ENCODE data around the gene SUSD5.
"Not testable (repeated sequence)": the region's sequence is repeated elsewhere in the genome, so short reads cannot be mapped to it uniquely, and the experiment has no call there.

The SUSD5 gene

DNA sequence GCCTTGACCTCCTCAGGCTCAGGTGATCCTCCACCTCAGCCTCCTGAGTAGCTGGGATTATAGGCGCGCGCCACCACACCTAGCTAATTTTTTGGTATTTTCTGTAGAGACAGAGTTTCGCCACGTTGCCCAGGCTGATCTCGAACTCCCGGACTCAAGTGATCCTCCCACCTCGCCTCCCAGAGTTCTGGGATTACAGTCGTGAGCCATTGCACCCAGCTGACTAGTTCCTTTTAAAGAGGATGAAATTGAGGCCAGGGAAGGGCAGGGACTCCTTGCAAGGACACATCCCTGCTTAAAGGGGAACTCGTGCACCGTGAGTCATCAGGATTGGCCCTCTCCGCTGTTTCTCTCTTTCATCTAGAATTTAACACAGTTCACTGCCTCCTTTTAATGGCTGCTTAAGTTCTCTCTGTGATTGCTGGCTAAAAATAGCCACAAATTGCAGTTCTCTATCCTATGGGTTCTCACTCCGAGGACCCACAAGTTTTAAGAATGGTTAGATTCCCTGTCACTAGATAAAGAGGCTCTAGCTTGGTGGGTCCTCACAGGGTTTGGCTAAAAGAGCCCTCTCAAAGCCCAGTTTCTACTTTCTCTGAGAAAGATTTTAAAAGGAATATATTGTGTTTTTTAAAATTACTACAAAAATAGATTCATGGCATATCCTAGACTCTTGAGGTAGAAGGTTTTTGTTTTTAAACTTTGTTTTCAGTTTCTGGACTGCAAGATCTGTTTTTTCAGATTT is 103.4 kb downstream of the SUSD5 start:
- no peak for DNase-seq (ENCODE audit: low read depth in 2 of 2)

DNA sequence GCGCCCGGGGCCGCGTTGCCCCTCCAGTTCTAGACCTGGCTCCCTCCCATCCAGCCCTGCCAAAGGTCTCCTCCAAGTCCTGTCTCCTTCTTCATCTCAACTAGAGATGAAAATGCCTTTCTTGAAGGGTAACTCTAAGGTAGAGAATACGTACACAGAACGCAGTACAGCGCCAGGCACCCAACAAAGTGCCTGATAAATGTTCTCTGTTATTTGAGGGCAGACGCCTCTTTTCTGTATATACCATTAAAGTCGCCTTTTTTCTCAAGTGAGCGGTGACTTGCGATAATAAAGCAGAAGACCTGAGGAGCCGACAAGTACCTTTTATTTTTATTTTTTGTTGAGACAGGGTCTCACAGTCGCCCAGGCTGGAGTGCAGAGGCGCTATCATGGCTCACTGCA is 104.0 kb downstream of the SUSD5 start:
- no peak for DNase-seq (ENCODE audit: low read depth in 2 of 2)

DNA sequence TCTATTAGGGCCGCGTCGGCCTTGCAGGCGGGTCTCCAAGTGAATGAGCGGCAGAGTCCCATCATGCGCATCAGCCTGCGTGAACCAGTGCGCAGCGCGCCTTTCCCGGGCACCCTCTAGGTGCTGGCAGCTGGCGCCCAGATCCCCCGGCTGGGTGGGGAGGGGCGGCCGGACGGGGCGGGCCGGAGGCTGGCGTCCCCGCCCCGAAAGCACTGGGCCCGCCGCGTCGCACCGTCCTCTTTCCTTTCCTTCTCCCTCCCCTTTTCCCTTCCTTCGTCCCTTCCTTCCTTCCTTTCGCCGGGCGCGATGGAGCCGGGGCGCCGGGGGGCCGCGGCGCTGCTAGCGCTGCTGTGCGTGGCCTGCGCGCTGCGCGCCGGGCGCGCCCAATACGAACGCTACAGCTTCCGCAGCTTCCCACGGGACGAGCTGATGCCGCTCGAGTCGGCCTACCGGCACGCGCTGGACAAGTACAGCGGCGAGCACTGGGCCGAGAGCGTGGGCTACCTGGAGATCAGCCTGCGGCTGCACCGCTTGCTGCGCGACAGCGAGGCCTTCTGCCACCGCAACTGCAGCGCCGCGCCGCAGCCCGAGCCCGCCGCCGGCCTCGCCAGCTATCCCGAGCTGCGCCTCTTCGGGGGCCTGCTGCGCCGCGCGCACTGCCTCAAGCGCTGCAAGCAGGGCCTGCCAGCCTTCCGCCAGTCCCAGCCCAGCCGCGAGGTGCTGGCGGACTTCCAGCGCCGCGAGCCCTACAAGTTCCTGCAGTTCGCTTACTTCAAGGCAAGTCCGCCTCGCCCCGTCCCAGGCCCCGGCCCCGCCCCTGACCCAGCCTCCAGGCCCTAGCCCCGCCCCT is 104.6 kb downstream of the SUSD5 start, which contains the start of gene CRTAP:
Gene CRTAP, plus strand, starts transcription at position 243 of the 850 bp plus-strand sequence. Its CDS starts 64 bp downstream, at position 307.
- peak; percentile 68 to 79 for DNase-seq (ENCODE audit: low read depth in 2 of 2)

DNA sequence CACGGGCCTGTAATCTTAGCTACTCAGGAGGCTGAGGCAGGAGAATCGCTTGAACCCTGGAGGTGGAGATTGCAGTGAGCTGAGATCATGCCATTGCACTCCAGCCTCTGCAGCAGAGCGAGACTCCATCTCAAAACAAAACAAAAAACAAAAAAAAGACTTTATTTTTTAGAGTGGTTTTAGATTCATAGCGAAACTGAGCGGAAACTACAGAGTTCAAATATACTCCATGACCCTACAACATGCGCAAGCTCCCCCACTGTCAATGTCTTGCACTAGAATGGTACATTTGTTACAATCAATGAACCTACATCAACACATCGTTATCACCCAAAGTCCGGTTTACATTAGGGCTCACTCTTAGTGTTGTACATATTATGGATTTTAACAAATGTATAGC is 107.0 kb downstream of the SUSD5 start:
- DNase-seq (ENCODE audit: low read depth in 2 of 2): no peak

DNA sequence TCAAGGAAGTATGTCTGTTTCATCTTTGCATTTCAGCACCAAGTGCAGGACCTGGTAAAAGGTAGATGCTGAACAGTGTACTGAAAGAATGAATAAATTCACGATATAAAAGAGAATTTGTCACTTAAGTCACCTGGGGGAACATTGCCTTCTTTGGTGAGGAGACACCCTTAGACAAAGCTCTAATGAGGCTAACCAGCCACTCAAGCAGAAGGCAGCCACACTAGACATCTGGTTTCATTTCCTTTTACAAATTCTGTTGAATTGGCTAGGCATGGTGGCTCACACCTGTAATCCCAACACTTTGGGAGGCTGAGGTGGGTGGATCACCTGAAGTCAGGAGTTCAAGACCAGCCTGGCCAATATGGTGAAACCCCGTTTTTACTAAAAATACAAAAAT is 111.8 kb downstream of the SUSD5 start:
- not testable (repeated sequence) for DNase-seq (ENCODE audit: low read depth in 2 of 2)

DNA sequence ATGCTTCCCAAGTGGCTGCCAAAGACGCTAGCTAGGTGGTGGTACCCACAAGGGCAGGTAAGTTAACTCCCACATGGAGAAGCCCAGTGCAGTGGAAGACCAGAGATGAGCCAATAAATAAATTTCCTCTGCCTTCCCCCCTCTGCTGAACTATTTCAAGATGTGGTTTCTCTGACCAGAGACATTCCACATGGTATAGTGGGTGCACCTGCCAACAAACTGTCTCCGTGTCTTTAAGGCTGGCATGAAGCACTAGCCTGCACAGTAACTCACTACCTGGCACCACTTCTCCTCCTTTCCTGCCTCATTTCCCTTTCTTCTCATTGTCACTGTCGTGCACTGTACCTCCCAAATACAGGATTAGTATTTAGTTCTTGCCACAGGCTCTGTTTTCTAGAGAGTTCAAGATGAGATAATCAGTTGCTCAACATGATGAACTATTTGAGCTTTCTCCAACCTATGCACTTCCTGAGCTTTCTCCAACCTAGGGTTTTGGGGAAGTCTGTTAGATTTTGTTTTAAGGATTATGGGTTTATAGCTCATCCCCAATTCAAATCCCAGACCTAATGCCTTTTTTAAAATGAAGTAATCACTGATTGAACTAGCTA is 113.2 kb downstream of the SUSD5 start:
- no peak for DNase-seq (ENCODE audit: low read depth in 2 of 2)

DNA sequence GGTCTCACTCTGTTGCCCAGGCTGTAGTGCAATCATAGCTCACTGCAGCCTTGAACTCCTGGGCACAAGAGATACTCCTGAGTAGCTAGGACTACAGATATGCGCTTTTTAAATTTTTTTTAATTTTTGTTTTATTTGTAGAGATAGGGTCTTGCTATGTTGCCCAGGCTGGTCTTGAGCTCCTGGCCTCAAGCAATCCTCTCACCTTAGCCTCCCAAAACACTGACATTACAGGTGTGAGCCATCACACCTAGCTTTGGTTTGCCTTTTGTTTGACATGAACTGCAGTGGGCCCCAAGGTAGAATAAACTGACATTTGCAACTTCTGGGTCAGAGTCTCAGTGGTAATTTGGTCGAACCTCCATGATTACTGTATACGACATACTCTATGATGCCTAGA is 113.8 kb downstream of the SUSD5 start:
- no peak for DNase-seq (ENCODE audit: low read depth in 2 of 2)

DNA sequence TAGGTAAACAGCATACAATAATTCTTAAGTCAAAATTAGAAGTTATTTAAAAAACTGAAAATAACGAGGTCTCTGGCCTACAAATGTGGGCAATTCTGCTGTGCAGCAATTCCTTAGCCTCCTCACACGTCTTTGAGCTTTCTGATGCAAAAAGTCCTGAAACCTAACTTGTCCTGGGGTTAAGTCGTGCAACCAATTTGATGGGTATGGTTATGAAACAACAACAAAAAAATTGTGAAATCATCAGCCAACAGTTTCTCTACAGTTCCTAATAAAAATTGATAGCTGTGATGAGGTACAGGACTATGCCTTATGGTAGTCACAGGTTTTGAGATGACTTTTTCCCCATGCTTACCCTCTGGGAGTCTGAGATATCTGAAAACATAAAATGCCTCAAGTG is 115.1 kb downstream of the SUSD5 start:
- no peak for DNase-seq (ENCODE audit: low read depth in 2 of 2)

DNA sequence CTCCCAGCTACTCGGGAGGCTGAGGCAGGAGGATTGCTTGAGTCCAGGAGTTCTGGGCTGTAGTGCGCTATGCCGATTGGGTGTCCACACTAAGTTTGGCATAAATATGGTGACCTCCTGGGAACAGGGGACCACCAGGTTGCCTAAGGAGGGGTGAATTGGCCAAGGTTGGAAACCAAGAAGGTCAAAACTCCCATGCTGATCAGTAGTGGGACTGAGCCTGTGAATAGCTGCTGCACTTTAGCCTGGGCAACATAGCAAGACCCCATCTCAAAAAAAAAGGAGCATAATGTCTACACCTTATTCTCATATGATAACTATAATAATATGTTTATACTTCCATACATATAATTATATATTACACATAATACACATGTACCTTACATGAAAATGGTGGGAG is 115.6 kb downstream of the SUSD5 start:
- no peak for DNase-seq (ENCODE audit: low read depth in 2 of 2)

DNA sequence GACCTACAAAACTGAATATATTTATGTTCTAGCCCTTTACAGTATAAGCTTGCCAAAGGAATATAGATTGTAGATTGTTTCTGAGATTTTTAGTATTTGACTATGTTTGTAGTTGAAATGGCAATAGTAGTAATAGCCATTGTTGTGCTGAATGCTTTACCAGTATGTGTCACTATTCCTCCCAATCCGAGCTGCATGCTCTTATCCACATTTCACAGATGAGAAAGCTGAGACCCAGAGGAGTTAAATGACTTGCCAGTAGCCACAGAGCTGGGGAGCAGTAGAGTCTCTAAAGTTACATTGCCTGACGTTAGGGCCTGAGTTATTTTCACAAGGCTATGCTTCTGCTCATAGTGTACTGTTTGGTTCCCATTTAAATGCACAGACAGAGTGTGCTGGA is 118.4 kb downstream of the SUSD5 start:
- DNase-seq (ENCODE audit: low read depth in 2 of 2): no peak
